ENCODE results near the gene GZMM. TPM values are rescaled to one million over a fixed set of nuclear protein-coding genes. Genes with fewer than 3 reads are reported as not detected.

The GZMM gene
- total RNA-seq, 1 donor from 2014 or later = not detected

DNA sequence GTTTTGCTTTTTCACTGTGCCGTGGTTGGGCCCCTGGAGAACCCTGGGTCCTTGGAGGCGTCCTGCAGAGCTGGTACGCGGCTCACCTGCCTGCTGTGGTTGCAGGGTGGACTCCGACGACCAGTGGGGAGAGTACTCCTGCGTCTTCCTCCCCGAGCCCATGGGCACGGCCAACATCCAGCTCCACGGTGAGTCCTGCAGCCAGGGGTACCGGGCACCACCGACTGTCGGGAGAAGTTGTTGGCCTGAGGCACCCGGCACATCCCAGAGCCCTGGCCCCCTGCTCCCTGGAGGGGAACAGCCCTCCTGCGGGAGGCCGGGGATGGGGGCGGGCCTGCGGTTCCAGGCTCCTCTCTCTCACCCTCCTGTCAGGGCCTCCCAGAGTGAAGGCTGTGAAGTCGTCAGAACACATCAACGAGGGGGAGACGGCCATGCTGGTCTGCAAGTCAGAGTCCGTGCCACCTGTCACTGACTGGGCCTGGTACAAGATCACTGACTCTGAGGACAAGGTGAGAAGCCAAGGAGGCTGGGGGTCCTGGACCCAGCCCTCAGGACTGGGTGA, 36.5 kb downstream of the GZMM start:
- Mint-ChIP-seq H3K4me3 (ENCODE audit: unreplicated experiment) (no peak overlapping the region), H3K9me3 (ENCODE audit: unreplicated experiment) (no peaks in the 10 kb centered on the region), H3K36me3 (ENCODE audit: unreplicated experiment) (peaks cover 6% of the 10 kb centered on the region), H3K27ac (ENCODE audit: unreplicated experiment) (no peak overlapping the region), H3K27me3 (ENCODE audit: unreplicated experiment) (no peaks in the 10 kb centered on the region), H3K4me1 (ENCODE audit: unreplicated experiment) (peaks cover 26% of the 10 kb centered on the region)
- DNase-seq (ENCODE audit: extremely low spot score, unreplicated experiment) = no peak
- no peak for TF ChIP-seq CTCF (IDR thresholded peaks at IDR 0.05)

GRCh38 chr19:581399-582111, 37.7 kb downstream of the GZMM start:
- Mint-ChIP-seq H3K27ac (ENCODE audit: unreplicated experiment) (no peak overlapping the region), H3K4me1 (ENCODE audit: unreplicated experiment) (peaks cover 23% of the 10 kb centered on the region), H3K36me3 (ENCODE audit: unreplicated experiment) (peaks cover 6% of the 10 kb centered on the region), H3K4me3 (ENCODE audit: unreplicated experiment) (no peak overlapping the region), H3K9me3 (ENCODE audit: unreplicated experiment) (no peaks in the 10 kb centered on the region), H3K27me3 (ENCODE audit: unreplicated experiment) (no peaks in the 10 kb centered on the region)
- no peak for DNase-seq (ENCODE audit: extremely low spot score, unreplicated experiment)
- no peak for TF ChIP-seq CTCF (IDR thresholded peaks at IDR 0.05)

- Mint-ChIP-seq H3K9me3 (ENCODE audit: unreplicated experiment) (no peaks in the 10 kb centered on the region), H3K27me3 (ENCODE audit: unreplicated experiment) (no peaks in the 10 kb centered on the region), H3K4me1 (ENCODE audit: unreplicated experiment) (peaks cover 18% of the 10 kb centered on the region), H3K4me3 (ENCODE audit: unreplicated experiment) (no peak overlapping the region), H3K27ac (ENCODE audit: unreplicated experiment) (no peak overlapping the region), H3K36me3 (ENCODE audit: unreplicated experiment) (peaks cover 6% of the 10 kb centered on the region)
- no peak for DNase-seq (ENCODE audit: extremely low spot score, unreplicated experiment)
- TF ChIP-seq CTCF (IDR thresholded peaks at IDR 0.05) = no peak
Measured at GRCh38 chr19:582497-583197, 38.8 kb downstream of the GZMM start.

DNA sequence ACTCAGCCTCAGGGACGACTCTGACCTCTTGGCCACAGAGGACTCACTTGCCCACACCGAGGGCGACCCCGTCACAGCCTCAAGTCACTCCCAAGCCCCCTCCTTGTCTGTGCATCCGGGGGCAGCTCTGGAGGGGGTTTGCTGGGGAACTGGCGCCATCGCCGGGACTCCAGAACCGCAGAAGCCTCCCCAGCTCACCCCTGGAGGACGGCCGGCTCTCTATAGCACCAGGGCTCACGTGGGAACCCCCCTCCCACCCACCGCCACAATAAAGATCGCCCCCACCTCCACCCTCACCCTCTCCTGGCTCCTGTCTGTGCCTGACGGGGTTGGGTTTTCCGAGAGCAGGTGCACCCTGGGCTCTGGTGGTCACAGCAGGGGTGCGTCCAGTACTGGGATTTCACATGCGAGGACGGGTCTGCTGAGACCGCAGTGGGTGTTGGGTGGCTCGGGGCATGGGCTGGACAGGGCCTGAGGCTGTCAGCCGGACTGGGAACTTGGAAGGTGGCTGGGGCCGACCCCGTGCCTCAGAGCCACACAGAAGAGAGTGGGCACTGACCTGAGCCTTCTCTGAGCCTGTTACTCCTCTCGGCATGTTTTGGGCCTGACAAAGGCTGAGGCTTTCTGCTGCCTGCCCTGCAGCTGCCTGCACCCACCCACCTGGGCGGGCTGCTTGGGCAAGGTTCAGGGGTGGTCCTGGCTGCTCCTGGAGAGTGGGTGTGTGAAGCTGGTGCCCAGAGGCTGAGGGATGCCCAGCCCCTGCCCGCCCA, 39.5 kb downstream of the GZMM start:
- H3K4me1 Mint-ChIP-seq (ENCODE audit: unreplicated experiment) = peaks cover 23% of the 10 kb centered on the region
- TF ChIP-seq CTCF (IDR thresholded peaks at IDR 0.05) = no peak
- DNase-seq (ENCODE audit: extremely low spot score, unreplicated experiment) = no peak
- no peaks in the 10 kb centered on the region for H3K9me3 Mint-ChIP-seq (ENCODE audit: unreplicated experiment)
- no peaks in the 10 kb centered on the region for H3K27me3 Mint-ChIP-seq (ENCODE audit: unreplicated experiment)
- peaks cover 6% of the 10 kb centered on the region for H3K36me3 Mint-ChIP-seq (ENCODE audit: unreplicated experiment)
- H3K27ac Mint-ChIP-seq (ENCODE audit: unreplicated experiment) = no peak overlapping the region
- H3K4me3 Mint-ChIP-seq (ENCODE audit: unreplicated experiment) = no peak overlapping the region

GRCh38 chr19:583968-584239, 40.1 kb downstream of the GZMM start:
- Mint-ChIP-seq H3K27me3 (ENCODE audit: unreplicated experiment) (no peaks in the 10 kb centered on the region), H3K27ac (ENCODE audit: unreplicated experiment) (no peak overlapping the region), H3K36me3 (ENCODE audit: unreplicated experiment) (peaks cover 6% of the 10 kb centered on the region), H3K4me1 (ENCODE audit: unreplicated experiment) (peaks cover 28% of the 10 kb centered on the region), H3K4me3 (ENCODE audit: unreplicated experiment) (no peak overlapping the region), H3K9me3 (ENCODE audit: unreplicated experiment) (no peaks in the 10 kb centered on the region)
- TF ChIP-seq CTCF (IDR thresholded peaks at IDR 0.05) = no peak
- no peak for DNase-seq (ENCODE audit: extremely low spot score, unreplicated experiment)
